ENCODE data around the gene MDC1.
"Not testable (repeated sequence)": the region's sequence is repeated elsewhere in the genome, so short reads cannot be mapped to it uniquely, and the experiment has no call there.

The MDC1 gene, protein sequence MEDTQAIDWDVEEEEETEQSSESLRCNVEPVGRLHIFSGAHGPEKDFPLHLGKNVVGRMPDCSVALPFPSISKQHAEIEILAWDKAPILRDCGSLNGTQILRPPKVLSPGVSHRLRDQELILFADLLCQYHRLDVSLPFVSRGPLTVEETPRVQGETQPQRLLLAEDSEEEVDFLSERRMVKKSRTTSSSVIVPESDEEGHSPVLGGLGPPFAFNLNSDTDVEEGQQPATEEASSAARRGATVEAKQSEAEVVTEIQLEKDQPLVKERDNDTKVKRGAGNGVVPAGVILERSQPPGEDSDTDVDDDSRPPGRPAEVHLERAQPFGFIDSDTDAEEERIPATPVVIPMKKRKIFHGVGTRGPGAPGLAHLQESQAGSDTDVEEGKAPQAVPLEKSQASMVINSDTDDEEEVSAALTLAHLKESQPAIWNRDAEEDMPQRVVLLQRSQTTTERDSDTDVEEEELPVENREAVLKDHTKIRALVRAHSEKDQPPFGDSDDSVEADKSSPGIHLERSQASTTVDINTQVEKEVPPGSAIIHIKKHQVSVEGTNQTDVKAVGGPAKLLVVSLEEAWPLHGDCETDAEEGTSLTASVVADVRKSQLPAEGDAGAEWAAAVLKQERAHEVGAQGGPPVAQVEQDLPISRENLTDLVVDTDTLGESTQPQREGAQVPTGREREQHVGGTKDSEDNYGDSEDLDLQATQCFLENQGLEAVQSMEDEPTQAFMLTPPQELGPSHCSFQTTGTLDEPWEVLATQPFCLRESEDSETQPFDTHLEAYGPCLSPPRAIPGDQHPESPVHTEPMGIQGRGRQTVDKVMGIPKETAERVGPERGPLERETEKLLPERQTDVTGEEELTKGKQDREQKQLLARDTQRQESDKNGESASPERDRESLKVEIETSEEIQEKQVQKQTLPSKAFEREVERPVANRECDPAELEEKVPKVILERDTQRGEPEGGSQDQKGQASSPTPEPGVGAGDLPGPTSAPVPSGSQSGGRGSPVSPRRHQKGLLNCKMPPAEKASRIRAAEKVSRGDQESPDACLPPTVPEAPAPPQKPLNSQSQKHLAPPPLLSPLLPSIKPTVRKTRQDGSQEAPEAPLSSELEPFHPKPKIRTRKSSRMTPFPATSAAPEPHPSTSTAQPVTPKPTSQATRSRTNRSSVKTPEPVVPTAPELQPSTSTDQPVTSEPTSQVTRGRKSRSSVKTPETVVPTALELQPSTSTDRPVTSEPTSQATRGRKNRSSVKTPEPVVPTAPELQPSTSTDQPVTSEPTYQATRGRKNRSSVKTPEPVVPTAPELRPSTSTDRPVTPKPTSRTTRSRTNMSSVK (N-terminal part only)

DNA sequence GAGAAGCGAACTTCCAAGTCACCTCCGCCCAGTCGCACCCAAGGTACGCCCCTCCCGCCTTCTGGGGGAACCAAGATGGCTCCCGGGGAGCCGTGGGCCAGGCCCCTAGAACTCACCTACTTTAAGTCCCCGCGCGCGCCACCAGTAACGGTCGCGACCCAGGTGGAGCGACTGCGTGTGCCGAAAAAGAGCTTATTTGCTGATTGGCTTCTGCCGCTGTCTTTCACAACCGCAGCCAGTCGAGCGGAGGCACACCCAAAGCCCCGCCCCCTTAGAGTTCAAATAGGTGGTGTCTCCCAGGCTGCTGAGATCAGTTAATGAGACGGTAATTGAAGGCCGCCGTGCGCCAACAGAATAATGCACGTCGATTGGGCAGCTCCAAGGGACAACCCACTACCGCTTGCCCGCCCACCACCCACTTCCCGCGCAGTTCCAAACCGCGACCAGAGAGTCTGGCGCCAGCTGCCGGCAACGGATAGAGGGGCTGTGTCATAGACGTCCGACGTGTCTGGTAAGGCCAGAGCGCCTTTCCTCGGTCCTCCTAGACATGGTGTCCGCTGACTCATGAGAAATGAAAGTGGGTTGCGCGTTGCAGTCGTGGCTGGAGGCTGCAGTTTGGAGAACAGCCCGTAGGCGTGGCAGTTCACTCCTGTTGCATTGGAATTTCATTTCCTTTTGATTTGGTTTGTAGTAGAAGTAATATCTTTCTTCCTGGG, at the start of gene MDC1:
Gene MDC1, minus strand, starts transcription at position 153 of the 716 bp plus-strand sequence. CDS start 2,106 bp downstream, outside the sequence.
- H3K9me3 ChIP-seq (ENCODE audit: control insufficient read depth, insufficient read depth, low read length), result no peaks in the 10 kb centered on the region
- H3K36me3 ChIP-seq (ENCODE audit: insufficient read depth, low read length), result peaks cover 16% of the 10 kb centered on the region
- H3K4me1 ChIP-seq (ENCODE audit: insufficient read depth, low read length), result no peaks in the 10 kb centered on the region
- H3K9ac ChIP-seq (ENCODE audit: low read depth, low read length), result peak within 1 kb of the TSS; percentile 89

GRCh38 chr6:30766461-30767157, 49.5 kb upstream of the MDC1 start:
- no peaks in the 10 kb centered on the region for H3K36me3 ChIP-seq (ENCODE audit: insufficient read depth, low read length)
- H3K9me3 ChIP-seq (ENCODE audit: control insufficient read depth, insufficient read depth, low read length), result no peaks in the 10 kb centered on the region
- no peak overlapping the region for H3K9ac ChIP-seq (ENCODE audit: low read depth, low read length)
- peaks cover 28% of the 10 kb centered on the region for H3K4me1 ChIP-seq (ENCODE audit: insufficient read depth, low read length)

GRCh38 chr6:30765495-30765894, 48.4 kb upstream of the MDC1 start:
- not testable (repeated sequence) for H3K9ac ChIP-seq (ENCODE audit: low read depth, low read length); H3K9me3 ChIP-seq (ENCODE audit: control insufficient read depth, insufficient read depth, low read length); H3K36me3 ChIP-seq (ENCODE audit: insufficient read depth, low read length)
- H3K4me1 ChIP-seq (ENCODE audit: insufficient read depth, low read length), result peaks cover 27% of the 10 kb centered on the region

DNA sequence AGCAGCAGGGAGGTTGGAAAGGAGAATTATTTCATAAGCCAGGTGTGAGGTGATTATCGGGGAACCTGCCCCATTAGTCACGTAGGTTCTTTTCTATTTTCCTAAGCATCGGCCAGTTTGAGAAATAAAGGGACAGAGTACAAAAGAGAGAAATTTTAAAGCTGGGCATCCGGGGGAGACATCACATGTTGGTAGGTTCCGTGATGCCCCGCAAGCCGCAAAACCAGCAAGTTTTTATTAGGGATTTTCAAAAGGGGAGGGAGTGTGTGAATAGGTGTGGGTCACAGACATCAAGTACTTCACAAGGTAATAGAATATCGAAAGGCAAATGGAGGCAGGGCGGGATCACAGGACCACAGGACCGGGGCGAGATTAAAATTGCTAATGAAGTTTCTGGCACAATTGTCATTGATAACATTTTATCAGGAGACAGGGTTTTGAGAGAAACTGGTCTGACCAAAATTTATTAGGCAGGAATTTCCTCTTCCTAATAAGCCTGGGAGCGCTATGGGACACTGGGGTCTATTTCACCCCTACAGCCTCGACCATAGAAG, 47.5 kb upstream of the MDC1 start:
- H3K4me1 ChIP-seq (ENCODE audit: insufficient read depth, low read length), result peaks cover 25% of the 10 kb centered on the region
- H3K36me3 ChIP-seq (ENCODE audit: insufficient read depth, low read length); H3K9me3 ChIP-seq (ENCODE audit: control insufficient read depth, insufficient read depth, low read length): not testable (repeated sequence)
- peak overlapping the region; percentile 24 for H3K9ac ChIP-seq (ENCODE audit: low read depth, low read length)

DNA sequence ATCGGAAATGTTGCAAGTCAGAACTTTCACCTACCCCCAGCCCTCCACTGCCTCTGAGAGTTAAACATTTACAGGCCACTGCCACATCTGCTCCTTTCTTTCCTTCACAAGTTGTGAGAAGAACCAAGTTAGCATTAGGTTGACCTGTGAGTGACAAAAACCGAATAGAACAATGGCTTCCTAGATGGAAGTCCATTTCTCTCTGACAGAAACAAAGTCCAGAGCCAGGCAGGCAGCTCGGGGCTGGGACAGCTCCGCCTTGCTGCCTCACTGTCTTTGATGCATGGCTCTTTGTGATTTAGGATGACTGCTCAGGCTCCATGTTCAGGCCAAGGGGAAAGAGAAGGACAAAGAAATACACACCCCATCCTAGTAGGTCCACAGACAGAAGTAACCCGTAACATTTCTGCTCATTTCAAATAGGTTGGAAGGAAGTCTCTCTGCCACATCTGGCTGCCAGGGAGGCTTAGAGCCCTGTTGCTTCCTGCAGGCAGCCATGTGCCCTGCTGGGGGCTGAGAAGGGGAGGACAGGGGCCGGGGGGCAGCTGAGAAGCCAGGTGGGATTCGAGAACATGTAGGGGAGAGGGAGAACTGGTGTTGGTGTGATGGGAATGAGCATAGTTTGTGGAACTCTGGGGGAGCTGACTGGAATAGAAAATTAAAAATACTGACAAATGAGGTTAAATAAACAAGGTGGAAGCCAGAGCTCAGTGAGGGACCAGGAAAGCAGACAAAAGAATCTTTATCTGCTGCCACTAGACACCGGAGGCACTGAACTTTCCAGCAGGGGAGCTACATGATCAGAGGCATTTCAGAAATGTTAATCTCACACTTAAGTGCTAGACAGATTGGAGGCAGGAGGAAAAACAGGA, 46.8 kb upstream of the MDC1 start:
- Histone ChIP-seq H3K9ac (ENCODE audit: low read depth, low read length) (peak overlapping the region; percentile 24), H3K36me3 (ENCODE audit: insufficient read depth, low read length) (no peaks in the 10 kb centered on the region; the same call in 1 of the 2 replicates), H3K4me1 (ENCODE audit: insufficient read depth, low read length) (peaks cover 24% of the 10 kb centered on the region)

DNA sequence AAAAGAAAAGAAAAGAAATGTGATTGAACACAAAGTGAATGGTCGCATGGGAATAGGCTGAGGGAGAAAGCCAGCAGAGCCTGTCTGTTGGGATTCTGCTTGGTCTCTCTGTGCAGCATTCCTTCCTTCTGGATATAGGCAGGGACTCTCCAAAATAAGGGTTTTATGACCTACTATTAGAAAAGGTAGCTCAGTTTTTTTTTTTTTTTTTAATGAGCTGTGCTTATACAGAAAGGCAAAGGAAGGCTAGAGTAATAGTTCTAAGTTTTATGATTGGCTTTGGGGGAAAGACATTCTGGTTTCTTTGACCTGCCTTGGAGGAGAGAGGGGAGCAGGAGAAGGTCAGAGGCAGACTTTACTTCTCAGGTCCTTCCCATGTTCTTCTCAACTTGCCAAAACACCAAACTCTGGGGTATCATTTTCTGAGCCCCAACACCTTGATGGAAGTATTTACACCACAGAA, 46.1 kb upstream of the MDC1 start:
- Histone ChIP-seq H3K4me1 (ENCODE audit: insufficient read depth, low read length) (peaks cover 21% of the 10 kb centered on the region), H3K9ac (ENCODE audit: low read depth, low read length) (no peak overlapping the region; the same call in 1 of the 2 replicates), H3K9me3 (ENCODE audit: control insufficient read depth, insufficient read depth, low read length) (no peaks in the 10 kb centered on the region), H3K36me3 (ENCODE audit: insufficient read depth, low read length) (no peaks in the 10 kb centered on the region; the same call in 1 of the 2 replicates)

More for the DNA sequence above, 46.8 kb upstream of the MDC1 start:
- H3K9me3 ChIP-seq (ENCODE audit: control insufficient read depth, insufficient read depth, low read length), result no peaks in the 10 kb centered on the region

- Histone ChIP-seq H3K9me3 (ENCODE audit: control insufficient read depth, insufficient read depth, low read length) (no peaks in the 10 kb centered on the region), H3K4me1 (ENCODE audit: insufficient read depth, low read length) (peaks cover 21% of the 10 kb centered on the region), H3K36me3 (ENCODE audit: insufficient read depth, low read length) (no peaks in the 10 kb centered on the region; the same call in none of the 2 replicates), H3K9ac (ENCODE audit: low read depth, low read length) (no peak overlapping the region)
These were observed 44.8 kb upstream of the MDC1 start for GRCh38 chr6:30761791-30762429.

DNA sequence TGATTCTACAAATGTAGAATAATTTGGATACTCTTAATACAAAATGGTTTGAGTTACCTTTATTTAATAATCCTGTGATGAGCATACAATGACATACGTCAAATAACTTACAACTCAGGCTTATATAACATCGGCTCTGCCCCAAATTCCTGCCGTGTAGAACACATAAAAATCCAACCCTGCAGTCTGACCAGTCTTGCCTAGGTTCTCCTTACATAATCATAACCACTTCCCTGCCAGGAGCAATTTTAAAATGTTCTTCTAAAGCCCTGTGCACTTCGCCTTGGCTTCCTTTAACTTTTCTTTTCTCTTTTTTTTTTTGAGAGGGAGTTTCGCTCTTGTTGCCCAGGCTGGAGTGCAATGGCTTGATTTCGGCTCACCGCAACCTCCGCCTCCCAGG, 43.5 kb upstream of the MDC1 start:
- H3K9ac ChIP-seq (ENCODE audit: low read depth, low read length), result no peak overlapping the region
- no peaks in the 10 kb centered on the region; the same call in none of the 2 replicates for H3K36me3 ChIP-seq (ENCODE audit: insufficient read depth, low read length)
- H3K4me1 ChIP-seq (ENCODE audit: insufficient read depth, low read length), result peaks cover 21% of the 10 kb centered on the region
- no peaks in the 10 kb centered on the region for H3K9me3 ChIP-seq (ENCODE audit: control insufficient read depth, insufficient read depth, low read length)

- Histone ChIP-seq H3K9me3 (ENCODE audit: control insufficient read depth, insufficient read depth, low read length) (no peaks in the 10 kb centered on the region), H3K9ac (ENCODE audit: low read depth, low read length) (no peak overlapping the region), H3K4me1 (ENCODE audit: insufficient read depth, low read length) (peaks cover 21% of the 10 kb centered on the region), H3K36me3 (ENCODE audit: insufficient read depth, low read length) (no peaks in the 10 kb centered on the region; the same call in none of the 2 replicates)
These were observed 42.6 kb upstream of the MDC1 start for GRCh38 chr6:30759575-30760239.

DNA sequence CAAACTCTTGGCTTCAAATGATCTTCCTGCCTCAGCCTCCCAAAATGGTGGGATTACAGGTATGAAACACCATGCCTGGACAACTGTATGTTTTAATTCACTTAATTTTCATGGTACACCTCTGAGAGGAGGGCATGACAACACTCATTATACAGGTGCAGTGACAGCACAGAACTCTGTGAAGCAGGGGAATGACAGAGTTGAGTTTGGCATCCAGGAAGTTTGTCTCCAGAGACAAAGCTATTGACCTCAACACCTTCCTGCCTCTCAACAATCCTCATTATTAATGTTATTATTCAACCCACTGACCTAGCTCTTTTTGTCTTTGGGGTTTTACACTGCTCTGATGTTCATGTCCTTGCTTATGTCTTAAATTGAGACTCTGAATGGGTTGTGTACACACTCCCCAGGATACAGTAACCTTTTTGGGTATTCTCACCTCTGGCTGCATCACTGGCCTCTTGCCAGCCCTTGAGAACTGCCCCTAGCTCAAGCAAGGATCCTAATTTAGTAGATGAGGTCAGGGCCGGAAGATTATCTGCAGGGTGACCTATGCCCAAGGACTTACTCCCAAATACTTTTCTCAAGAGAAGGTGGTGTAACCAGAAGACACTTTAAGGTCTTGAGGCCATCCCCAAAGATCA, 40.3 kb upstream of the MDC1 start:
- Histone ChIP-seq H3K9me3 (ENCODE audit: control insufficient read depth, insufficient read depth, low read length) (no peaks in the 10 kb centered on the region), H3K36me3 (ENCODE audit: insufficient read depth, low read length) (no peaks in the 10 kb centered on the region; the same call in none of the 2 replicates), H3K9ac (ENCODE audit: low read depth, low read length) (no peak overlapping the region), H3K4me1 (ENCODE audit: insufficient read depth, low read length) (peaks cover 14% of the 10 kb centered on the region; the same call in 1 of the 2 replicates)

Data from ES-I3 (cell line).